HG03039 (cell line): ENCODE results near the gene ZNF473.
"Not testable (repeated sequence)": the region's sequence is repeated elsewhere in the genome, so short reads cannot be mapped to it uniquely, and the experiment has no call there.

ENCODE experiments used
- ATAC-seq: cut with Tn5 transposase; IDR thresholded peaks from one replicate; pipeline ENCODE4 v1.9.1; 2021; ENCODE audit warnings: mild to moderate bottlenecking, moderate library complexity; ENCODE audit not compliant: unreplicated experiment

Gene ZNF473

DNA sequence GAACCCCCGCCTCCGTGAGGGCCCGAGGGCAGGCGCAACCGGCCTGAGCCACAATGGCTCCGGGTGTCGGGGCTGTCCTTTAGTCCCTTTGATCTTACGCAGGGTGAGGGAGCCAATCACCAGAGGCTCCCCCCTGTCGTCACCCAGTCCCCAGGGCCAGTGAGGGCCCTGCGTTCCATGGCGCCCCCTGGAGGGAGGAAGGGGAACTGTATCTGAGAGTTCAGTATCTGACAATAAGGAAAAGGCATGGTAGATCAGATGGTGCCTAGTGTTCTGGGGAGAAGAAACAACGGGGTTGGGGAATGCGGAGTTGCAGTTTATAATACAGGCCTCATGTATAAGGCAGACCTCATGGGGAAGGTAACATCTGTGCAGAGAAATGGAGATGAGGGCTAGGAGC is 72.1 kb downstream of the ZNF473 start:
- ATAC-seq = not testable (repeated sequence)

DNA sequence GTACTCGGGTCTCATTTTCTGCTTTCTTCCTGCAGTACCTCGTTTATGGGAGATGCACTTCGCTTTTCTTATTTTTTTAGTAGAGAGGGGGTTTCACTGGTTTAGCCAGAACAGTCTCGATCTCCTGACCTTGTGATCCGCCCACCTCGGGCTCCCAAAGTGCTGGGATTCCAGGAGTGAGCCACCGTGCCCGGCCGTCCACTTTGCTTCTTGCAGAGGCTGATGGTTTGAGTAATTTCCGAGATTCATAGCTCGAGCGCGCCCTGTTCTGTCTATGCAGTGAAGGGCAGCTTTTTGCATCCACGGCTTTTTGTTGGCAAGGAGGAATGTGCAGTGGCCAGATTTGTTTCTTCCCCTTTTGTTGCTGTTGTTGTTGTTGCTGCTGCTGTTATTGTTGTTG is 73.1 kb downstream of the ZNF473 start:
- ATAC-seq = not testable (repeated sequence)

DNA sequence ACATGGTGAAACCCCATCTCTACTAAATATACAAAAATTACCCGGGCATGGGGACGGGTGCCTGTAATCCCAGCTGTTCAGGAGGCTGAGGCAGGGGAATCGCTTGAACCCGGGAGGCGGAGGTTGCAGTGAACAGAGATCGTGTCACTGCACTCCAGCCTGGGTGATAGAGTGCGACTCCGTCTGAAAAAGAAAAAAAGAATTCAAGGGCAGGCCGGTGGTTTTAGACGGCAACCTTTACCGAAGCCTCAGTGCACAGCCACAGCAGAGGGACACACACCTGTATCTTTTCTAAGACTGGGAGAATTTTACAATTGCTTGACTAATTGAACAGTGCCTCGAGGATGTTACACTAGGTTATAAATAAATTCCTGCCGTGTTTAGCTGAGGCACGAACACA is 73.9 kb downstream of the ZNF473 start:
- ATAC-seq = not testable (repeated sequence)

DNA sequence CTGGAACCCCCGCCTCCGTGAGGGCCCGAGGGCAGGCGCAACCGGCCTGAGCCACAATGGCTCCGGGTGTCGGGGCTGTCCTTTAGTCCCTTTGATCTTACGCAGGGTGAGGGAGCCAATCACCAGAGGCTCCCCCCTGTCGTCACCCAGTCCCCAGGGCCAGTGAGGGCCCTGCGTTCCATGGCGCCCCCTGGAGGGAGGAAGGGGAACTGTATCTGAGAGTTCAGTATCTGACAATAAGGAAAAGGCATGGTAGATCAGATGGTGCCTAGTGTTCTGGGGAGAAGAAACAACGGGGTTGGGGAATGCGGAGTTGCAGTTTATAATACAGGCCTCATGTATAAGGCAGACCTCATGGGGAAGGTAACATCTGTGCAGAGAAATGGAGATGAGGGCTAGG is 75.1 kb downstream of the ZNF473 start:
- not testable (repeated sequence) for ATAC-seq
